Urinary bladder (tissue), 4 donors: ENCODE results near the gene BTBD10. TPM values are rescaled to one million over a fixed set of nuclear protein-coding genes. Genes with fewer than 3 reads are reported as not detected.

Source experiments
- DNase-seq: peaks from one replicate; pipeline ENCODE4 v3.0.0-alpha.2; 2015; ENCODE audit errors: extremely low spot score
- H3K27ac ChIP-seq: one replicate; pipeline ENCODE4 v1.5.1; 2013; ENCODE audit warnings: low read depth, mild to moderate bottlenecking, moderate library complexity
- H3K36me3 ChIP-seq: one replicate; pipeline ENCODE4 v1.6.1; 2013; ENCODE audit warnings: mild to moderate bottlenecking, moderate library complexity; ENCODE audit not compliant: insufficient read depth
- H3K4me1 ChIP-seq: one replicate; pipeline ENCODE4 v1.6.1; 2013; ENCODE audit warnings: mild to moderate bottlenecking, moderate library complexity; ENCODE audit not compliant: insufficient read depth
- H3K4me3 ChIP-seq: one replicate; pipeline ENCODE4 v1.5.1; 2013; ENCODE audit warnings: low read depth, low read length
- WGBS: extraction: QIAGEN DNeasy Blood & Tissue Kit; methylation state at CpG from one replicate; pipeline ENCODE4 v1.1.7; 2013; 5-methylcytosine and 5-hydroxymethylcytosine counted together
- polyA plus RNA-seq: library from polyadenylated mRNA; stranded (reverse); fragments of 200-250 nt; gene quantifications from one replicate; pipeline ENCODE4 v1.2.3, GENCODE V29; 2013
- total RNA-seq: library from RNA; depleted of rRNA; stranded (reverse); fragments of >200 nt; gene quantifications from one replicate; pipeline ENCODE4 v1.2.3, GENCODE V29; 2014
- donor health status: healthy with polysubstance abuse.
- donor health status: healthy.

Gene BTBD10
- total and polyA plus RNA-seq, 2 donors: 31.3 to 76.3 TPM

- no peak overlapping the region for H3K27ac ChIP-seq
- no peak overlapping the region for H3K4me3 ChIP-seq
- no peaks in the 10 kb centered on the region for H3K36me3 ChIP-seq
- DNase-seq: no peak
- WGBS: 88% methylated on average over 6 of the region's 6 CpGs
- no peaks in the 10 kb centered on the region for H3K4me1 ChIP-seq
Measured at GRCh38 chr11:13349581-13349980, 113.4 kb downstream of the BTBD10 start.

- Histone ChIP-seq H3K4me1 (no peaks in the 10 kb centered on the region), H3K36me3 (no peaks in the 10 kb centered on the region), H3K4me3 (no peak overlapping the region), H3K27ac (no peak overlapping the region)
- DNase-seq: no peak
- 91% methylated on average over 6 of the region's 6 CpGs for WGBS
Measured at GRCh38 chr11:13349046-13349445, 114.0 kb downstream of the BTBD10 start.

- no peaks in the 10 kb centered on the region for H3K4me1 ChIP-seq
- no peaks in the 10 kb centered on the region for H3K36me3 ChIP-seq
- DNase-seq: no peak
- no peak overlapping the region for H3K4me3 ChIP-seq
- WGBS: 75% methylated on average over 3 of the region's 3 CpGs
- H3K27ac ChIP-seq: no peak overlapping the region
Measured at GRCh38 chr11:13348305-13348704, 114.7 kb downstream of the BTBD10 start.

GRCh38 chr11:13347901-13348300, 115.1 kb downstream of the BTBD10 start:
- 84% methylated on average over 7 of the region's 7 CpGs for WGBS

GRCh38 chr11:13346470-13346869, 116.6 kb downstream of the BTBD10 start:
- Histone ChIP-seq H3K36me3 (no peaks in the 10 kb centered on the region), H3K4me3 (no peak overlapping the region), H3K4me1 (no peaks in the 10 kb centered on the region), H3K27ac (no peak overlapping the region)
- WGBS: 91% methylated on average over 5 of the region's 5 CpGs
- no peak for DNase-seq

More at GRCh38 chr11:13347901-13348300, 115.1 kb downstream of the BTBD10 start:
- H3K36me3 ChIP-seq: no peaks in the 10 kb centered on the region
- DNase-seq: no peak
- no peak overlapping the region for H3K4me3 ChIP-seq
- H3K27ac ChIP-seq: no peak overlapping the region
- no peaks in the 10 kb centered on the region for H3K4me1 ChIP-seq

- no peak for DNase-seq
- no peaks in the 10 kb centered on the region for H3K36me3 ChIP-seq
- WGBS: 98% methylated on average over 1 of the region's 1 CpG
Measured at GRCh38 chr11:13344818-13345217, 118.2 kb downstream of the BTBD10 start.

GRCh38 chr11:13343931-13344717, 118.9 kb downstream of the BTBD10 start:
- no peaks in the 10 kb centered on the region for H3K4me1 ChIP-seq
- no peak overlapping the region for H3K27ac ChIP-seq
- no peaks in the 10 kb centered on the region for H3K36me3 ChIP-seq
- no peak overlapping the region for H3K4me3 ChIP-seq
- WGBS: 71% methylated on average over 10 of the region's 10 CpGs
- DNase-seq: peak; percentile 33

More at GRCh38 chr11:13344818-13345217, 118.2 kb downstream of the BTBD10 start:
- Histone ChIP-seq H3K4me3 (no peak overlapping the region), H3K27ac (no peak overlapping the region), H3K4me1 (no peaks in the 10 kb centered on the region)

GRCh38 chr11:13343067-13343466, 120.0 kb downstream of the BTBD10 start:
- Histone ChIP-seq H3K36me3 (no peaks in the 10 kb centered on the region), H3K4me1 (no peaks in the 10 kb centered on the region), H3K27ac (no peak overlapping the region), H3K4me3 (no peak overlapping the region)
- WGBS: 89% methylated on average over 4 of the region's 4 CpGs
- no peak for DNase-seq

GRCh38 chr11:13341026-13341425, 122.0 kb downstream of the BTBD10 start:
- DNase-seq: no peak
- Histone ChIP-seq H3K4me1 (no peaks in the 10 kb centered on the region), H3K27ac (no peak overlapping the region), H3K4me3 (no peak overlapping the region), H3K36me3 (no peaks in the 10 kb centered on the region)
- 77% methylated on average over 5 of the region's 5 CpGs for WGBS

- WGBS: 57% methylated on average over 11 of the region's 11 CpGs
- Histone ChIP-seq H3K4me3 (no peak overlapping the region), H3K36me3 (no peaks in the 10 kb centered on the region), H3K27ac (no peak overlapping the region), H3K4me1 (peaks cover 2% of the 10 kb centered on the region)
- DNase-seq: no peak
Measured at GRCh38 chr11:13339195-13340153, 123.5 kb downstream of the BTBD10 start.

GRCh38 chr11:13338427-13339069, 124.5 kb downstream of the BTBD10 start:
- 84% methylated on average over 9 of the region's 9 CpGs for WGBS
- H3K4me3 ChIP-seq: no peak overlapping the region
- no peak for DNase-seq
- H3K27ac ChIP-seq: no peak overlapping the region
- H3K4me1 ChIP-seq: peaks cover 2% of the 10 kb centered on the region
- no peaks in the 10 kb centered on the region for H3K36me3 ChIP-seq

GRCh38 chr11:13338019-13338426, 125.0 kb downstream of the BTBD10 start:
- no peak overlapping the region for H3K27ac ChIP-seq
- 28% methylated on average over 5 of the region's 5 CpGs for WGBS
- H3K4me3 ChIP-seq: no peak overlapping the region
- H3K36me3 ChIP-seq: no peaks in the 10 kb centered on the region
- no peak for DNase-seq
- peaks cover 2% of the 10 kb centered on the region for H3K4me1 ChIP-seq
